Stimulated activated CD8-positive, alpha-beta memory T cell treated with anti-CD3 and anti-CD28 coated beads, Interleukin-4, amount 100 ng/mL, for 24 hours (primary cell): ENCODE data around the gene ATP6V1G2.
"Not testable (repeated sequence)": the region's sequence is repeated elsewhere in the genome, so short reads cannot be mapped to it uniquely, and the experiment has no call there.

Experiments used
- DNase-seq: peaks from one replicate; pipeline ENCODE4 v3.0.0-alpha.2; 2020; ENCODE audit warnings: low read depth

The ATP6V1G2 gene

GRCh38 chr6:31529329-31530150 is 16.9 kb downstream of the ATP6V1G2 start:
- DNase-seq: no peak

GRCh38 chr6:31528821-31529328 is 17.5 kb downstream of the ATP6V1G2 start, which contains the start of gene MCCD1:
MCCD1 (plus strand) TSS chr6:31528962; CDS start chr6:31529015, 53 bp downstream.
- no peak for DNase-seq

GRCh38 chr6:31528307-31528777 is 18.1 kb downstream of the ATP6V1G2 start:
- DNase-seq: no peak

- DNase-seq: no peak
Observed at GRCh38 chr6:31525932-31526591, 20.3 kb downstream of the ATP6V1G2 start.

DNA sequence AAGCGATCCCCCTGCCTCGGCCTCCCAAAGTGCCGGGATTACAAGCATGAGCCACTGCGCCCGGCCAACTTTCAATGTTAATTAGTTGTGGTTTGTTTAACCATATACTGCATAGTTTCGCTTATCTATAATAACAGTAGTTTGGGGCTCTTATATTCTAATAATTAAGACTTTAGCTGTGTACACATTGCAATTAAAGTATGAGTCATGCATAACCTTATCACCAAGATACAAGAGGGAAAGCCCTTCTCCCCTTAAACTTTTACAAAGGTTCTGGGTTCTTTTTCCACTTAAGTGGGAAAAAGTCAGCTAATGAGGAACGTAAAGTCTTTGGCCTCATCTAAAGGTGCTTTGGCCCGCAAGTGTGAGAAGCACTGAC is 20.9 kb downstream of the ATP6V1G2 start:
- DNase-seq: no peak

GRCh38 chr6:31521835-31522234 is 24.6 kb downstream of the ATP6V1G2 start:
- DNase-seq: no peak

- DNase-seq: no peak
Observed at GRCh38 chr6:31513456-31514165, 32.8 kb downstream of the ATP6V1G2 start.

- DNase-seq: no peak
Observed at GRCh38 chr6:31510007-31510406, 36.4 kb downstream of the ATP6V1G2 start.

DNA sequence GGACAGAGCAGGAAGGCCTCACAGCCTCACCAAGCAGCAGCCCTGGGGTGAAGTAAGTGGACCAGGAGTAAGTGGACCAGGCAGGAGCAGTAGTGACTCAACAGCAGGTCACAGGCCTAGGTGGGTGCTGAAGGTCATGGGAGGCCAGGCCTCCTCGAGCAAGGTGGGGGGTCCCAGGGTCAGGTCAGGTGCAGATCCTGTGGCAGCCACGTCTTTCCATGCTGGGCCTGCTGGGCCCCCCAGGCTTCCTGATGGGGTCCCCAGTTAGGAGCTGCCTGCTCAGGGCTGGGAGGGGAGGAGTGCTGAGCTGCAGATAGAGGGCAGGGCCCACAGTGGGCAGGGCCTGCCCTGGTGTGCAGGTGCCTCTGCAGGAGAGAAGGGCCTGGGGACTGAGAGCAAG is 37.4 kb downstream of the ATP6V1G2 start:
- DNase-seq: not testable (repeated sequence)

DNA sequence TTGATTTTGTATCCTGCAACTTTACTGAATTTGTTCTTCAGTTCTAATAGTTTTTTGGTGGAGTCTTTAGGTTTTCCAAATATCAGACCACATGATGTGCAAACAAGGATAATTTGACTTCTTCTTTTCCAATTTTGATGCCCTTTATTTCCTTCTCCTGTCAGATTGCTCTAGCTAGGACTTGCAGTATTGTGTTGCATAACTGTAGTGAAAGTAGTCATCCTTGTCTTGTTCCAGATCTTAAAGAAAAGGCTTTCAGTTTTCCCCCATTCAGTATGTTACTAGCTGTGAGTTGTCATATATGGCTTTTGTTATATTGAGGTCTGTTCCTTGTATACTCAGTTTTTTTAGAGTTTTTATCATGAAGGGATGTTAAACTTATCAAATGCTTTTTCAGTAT is 43.8 kb downstream of the ATP6V1G2 start:
- DNase-seq: no peak

GRCh38 chr6:31499648-31500047 is 46.8 kb downstream of the ATP6V1G2 start:
- not testable (repeated sequence) for DNase-seq

- no peak for DNase-seq
Observed at GRCh38 chr6:31498748-31499147, 47.7 kb downstream of the ATP6V1G2 start.

GRCh38 chr6:31497531-31498476 is 48.6 kb downstream of the ATP6V1G2 start, which contains the start of gene MICB:
MICB (plus strand) TSS chr6:31498145; CDS start chr6:31498194, 49 bp downstream.
- DNase-seq: peak; percentile 78

DNA sequence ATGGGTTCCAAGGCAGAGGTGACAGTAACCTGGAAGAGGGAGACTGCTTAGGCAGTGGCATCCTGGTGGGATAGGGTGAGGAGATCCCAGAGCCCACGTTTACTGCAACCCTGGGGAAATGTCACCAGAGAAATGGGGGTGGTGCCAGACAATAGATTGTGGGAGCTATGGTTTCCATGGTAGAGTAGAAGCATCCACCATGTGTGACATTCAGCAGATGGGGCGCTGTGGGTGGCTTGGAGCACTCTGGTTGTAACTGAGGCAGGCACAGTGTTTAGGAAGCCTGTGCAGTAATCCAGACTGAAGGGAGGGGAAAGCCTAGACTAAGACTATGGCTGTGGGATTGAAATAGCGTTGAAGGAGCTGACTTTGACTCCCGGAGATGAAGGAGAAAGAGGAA is 49.6 kb downstream of the ATP6V1G2 start:
- not testable (repeated sequence) for DNase-seq

- no peak for DNase-seq
Observed at GRCh38 chr6:31495580-31495979, 50.8 kb downstream of the ATP6V1G2 start.
